Ishikawa (cell line): ENCODE measurements around the gene RIC1.

ENCODE experiments used
- CEBPB ChIP-seq: IDR thresholded peaks from 2 replicates; pipeline ENCODE4 v1.6.1; 2012
- CREB1 ChIP-seq: IDR thresholded peaks from 2 replicates; pipeline ENCODE4 v1.6.1; 2012; ENCODE audit warnings: low read depth
- EGR1 ChIP-seq: IDR thresholded peaks from 2 replicates; pipeline ENCODE4 v1.6.1; 2012
- EP300 ChIP-seq: IDR thresholded peaks from 2 replicates; pipeline ENCODE4 v1.6.1; 2012; ENCODE audit warnings: borderline replicate concordance
- FOXM1 ChIP-seq: IDR thresholded peaks from 2 replicates; pipeline ENCODE4 v1.6.1; 2012; ENCODE audit warnings: low read depth, borderline replicate concordance
- NFIC ChIP-seq: IDR thresholded peaks from 2 replicates; pipeline ENCODE4 v1.6.1; 2012
- RAD21 ChIP-seq: IDR thresholded peaks from 2 replicates; pipeline ENCODE4 v1.6.1; 2012; ENCODE audit warnings: low read depth
- REST ChIP-seq: IDR thresholded peaks from 2 replicates; pipeline ENCODE4 v1.6.1; 2012; ENCODE audit warnings: low read depth, mild to moderate bottlenecking
- TAF1 ChIP-seq: IDR thresholded peaks from 2 replicates; pipeline ENCODE4 v1.6.1; 2012; ENCODE audit warnings: low read depth, mild to moderate bottlenecking
- TCF12 ChIP-seq: IDR thresholded peaks from 2 replicates; pipeline ENCODE4 v1.6.1; 2012; ENCODE audit warnings: low read depth
- TEAD4 ChIP-seq: IDR thresholded peaks from 2 replicates; pipeline ENCODE4 v1.6.1; 2012
- USF1 ChIP-seq: IDR thresholded peaks from 2 replicates; pipeline ENCODE4 v1.6.1; 2012
- YY1 ChIP-seq: IDR thresholded peaks from 2 replicates; pipeline ENCODE4 v1.6.1; 2012; ENCODE audit warnings: low read depth
- ZBTB7A ChIP-seq: IDR thresholded peaks from 2 replicates; pipeline ENCODE4 v1.6.1; 2012; ENCODE audit warnings: low read depth
- TF ChIP-seq, protein P1 (sequence below): IDR thresholded peaks from 2 replicates; pipeline ENCODE4 v1.6.1; 2012

The RIC1 gene

DNA sequence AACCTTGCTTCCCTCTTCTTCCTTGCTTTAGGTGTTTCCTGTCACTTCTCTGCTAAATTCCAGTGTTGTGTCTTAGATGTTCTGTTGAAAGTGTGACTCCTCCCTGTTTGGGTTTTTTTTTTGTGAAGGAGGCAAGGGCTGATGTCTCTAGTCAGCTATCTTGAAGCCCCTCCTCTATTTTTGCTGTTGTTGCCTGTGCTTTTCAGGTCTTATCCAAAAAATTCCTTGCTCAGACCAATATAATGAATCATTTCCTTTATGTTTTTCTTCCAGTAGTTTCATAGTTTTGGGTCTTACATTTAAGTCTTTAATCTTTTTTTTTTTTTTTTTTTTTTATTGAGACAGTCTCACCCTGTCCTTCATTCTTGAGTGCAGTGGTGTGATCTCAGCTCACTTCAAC is 22.3 kb downstream of the RIC1 start:
- no peak for TF ChIP-seq TCF12
- no peak for TF ChIP-seq YY1

DNA sequence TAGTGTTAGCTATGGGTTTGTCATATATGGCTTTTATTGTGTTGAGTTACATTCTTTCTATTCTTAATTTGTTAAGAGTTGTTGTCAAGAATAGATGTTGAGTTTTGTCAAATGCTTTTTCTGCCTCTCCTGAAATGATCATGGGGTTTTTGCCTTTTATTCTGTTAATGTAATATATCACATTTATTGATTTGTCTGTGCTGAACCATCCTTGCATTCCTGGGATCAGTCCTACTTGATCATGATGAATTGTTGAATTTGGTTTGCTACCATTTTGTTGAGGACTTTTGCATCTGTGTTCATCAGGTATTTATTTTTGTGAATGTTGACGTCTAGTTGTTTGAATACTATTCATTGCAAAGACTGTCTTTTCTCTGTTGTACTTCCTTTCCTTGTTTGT is 23.9 kb downstream of the RIC1 start:
- no peak for TF ChIP-seq NFIC
- TF ChIP-seq, protein P1, sequence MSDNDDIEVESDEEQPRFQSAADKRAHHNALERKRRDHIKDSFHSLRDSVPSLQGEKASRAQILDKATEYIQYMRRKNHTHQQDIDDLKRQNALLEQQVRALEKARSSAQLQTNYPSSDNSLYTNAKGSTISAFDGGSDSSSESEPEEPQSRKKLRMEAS: no peak
- no peak for TF ChIP-seq CREB1

DNA sequence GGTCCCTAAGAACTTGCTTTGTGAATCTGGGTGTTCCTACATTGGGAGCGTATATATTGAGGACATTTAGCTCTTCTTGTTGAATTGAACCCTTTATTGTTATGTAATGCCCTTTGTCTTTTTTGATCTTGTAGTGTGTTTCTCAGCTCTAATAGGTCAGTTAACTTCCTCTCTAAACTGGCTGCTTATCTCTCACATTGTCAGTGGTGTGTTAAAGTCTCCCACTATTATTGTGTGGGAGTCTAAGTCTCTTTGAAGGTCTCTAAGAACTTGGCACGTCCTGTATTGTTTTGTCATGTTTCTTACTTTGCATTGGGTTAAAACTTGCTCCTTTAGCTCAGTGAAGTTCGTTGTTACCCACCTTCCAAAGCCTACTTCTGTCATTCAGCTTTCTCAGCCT is 36.2 kb downstream of the RIC1 start:
- TF ChIP-seq TAF1 (no peak), EP300 (no peak)

GRCh38 chr9:5667391-5667790 is 38.5 kb downstream of the RIC1 start:
- TF ChIP-seq EP300: no peak
- TF ChIP-seq TAF1: no peak
- no peak for TF ChIP-seq YY1
- no peak for TF ChIP-seq FOXM1
- TF ChIP-seq CEBPB: no peak

GRCh38 chr9:5670079-5670478 is 41.2 kb downstream of the RIC1 start:
- no peak for TF ChIP-seq ZBTB7A
- TF ChIP-seq, protein P1: no peak
- TF ChIP-seq CEBPB: no peak
- no peak for TF ChIP-seq YY1
- TF ChIP-seq USF1: no peak
- no peak for TF ChIP-seq CREB1
- TF ChIP-seq EGR1: no peak

- TF ChIP-seq CREB1: no peak
- TF ChIP-seq CEBPB: no peak
- no peak for TF ChIP-seq REST
- no peak for TF ChIP-seq TCF12
Measured at GRCh38 chr9:5671711-5672353, 42.9 kb downstream of the RIC1 start.

DNA sequence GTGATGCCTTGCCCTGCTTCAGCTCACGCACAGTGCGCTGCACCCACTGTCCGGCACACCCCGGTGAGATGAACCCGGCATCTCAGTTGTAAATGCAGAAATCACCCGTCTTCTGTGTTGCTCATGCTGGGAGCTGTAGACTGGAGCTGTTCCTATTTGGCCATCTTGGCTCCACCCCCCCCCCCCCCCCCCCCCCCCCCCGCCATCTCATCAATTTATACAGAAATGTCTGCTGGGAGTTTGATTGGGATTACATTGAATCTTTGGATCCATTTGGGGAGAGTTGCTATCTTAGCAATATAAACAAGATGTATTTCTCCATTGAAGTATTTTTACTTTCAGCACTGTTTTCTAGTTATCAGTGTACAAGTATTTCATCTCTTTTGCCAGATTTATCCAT is 55.2 kb downstream of the RIC1 start:
- TF ChIP-seq CEBPB: no peak
- TF ChIP-seq TAF1: no peak
- no peak for TF ChIP-seq TCF12
- TF ChIP-seq YY1: no peak
- TF ChIP-seq EGR1: no peak
- no peak for TF ChIP-seq RAD21
- TF ChIP-seq CREB1: no peak
- TF ChIP-seq FOXM1: no peak
- TF ChIP-seq EP300: no peak
- no peak for TF ChIP-seq ZBTB7A
- TF ChIP-seq NFIC: no peak
- TF ChIP-seq REST: no peak

DNA sequence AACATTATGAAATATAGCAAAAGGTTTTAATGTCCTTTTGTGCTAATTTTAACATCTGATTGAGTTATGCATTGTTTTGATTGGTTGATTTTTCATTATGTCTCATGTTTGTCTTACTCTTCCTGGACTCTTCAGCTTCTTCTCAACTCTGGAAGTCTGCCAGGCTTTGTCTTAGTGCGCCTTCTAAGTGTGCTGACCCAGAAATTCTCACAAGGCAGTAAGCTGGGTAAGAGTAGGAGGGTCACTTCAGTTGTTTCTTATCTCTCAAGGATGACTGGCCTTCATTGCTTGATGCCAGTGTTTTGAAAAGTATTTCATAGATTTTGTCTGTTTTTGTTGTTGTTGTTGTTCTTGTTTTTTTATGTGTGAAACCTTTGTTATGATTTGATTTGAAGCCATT is 59.2 kb downstream of the RIC1 start:
- TF ChIP-seq CEBPB: no peak
- TF ChIP-seq FOXM1: no peak
- TF ChIP-seq, protein P1: no peak
- TF ChIP-seq RAD21: no peak
- no peak for TF ChIP-seq YY1
- TF ChIP-seq ZBTB7A: no peak
- TF ChIP-seq CREB1: no peak
- no peak for TF ChIP-seq USF1
- no peak for TF ChIP-seq REST
- TF ChIP-seq NFIC: no peak
- no peak for TF ChIP-seq EGR1
- TF ChIP-seq TAF1: no peak
- no peak for TF ChIP-seq TEAD4
- no peak for TF ChIP-seq TCF12
- TF ChIP-seq EP300: no peak
